Nephron progenitor cell (in vitro differentiated cells): ENCODE measurements around the gene SLC22A15.
A peak's percentile ranks its signal among the peaks of the same experiment; 100 is the strongest.

Source experiments
- DNase-seq: peaks from one replicate; pipeline ENCODE4 v3.0.0; 2021
- H3K27ac Mint-ChIP-seq: 2 replicates; pipeline ENCODE4 v1.8.0; 2021; ENCODE audit warnings: mild to moderate bottlenecking, moderate library complexity, mixed read lengths
- H3K27me3 Mint-ChIP-seq: 2 replicates; pipeline ENCODE4 v1.8.0; 2021; ENCODE audit warnings: mild to moderate bottlenecking, low read depth, mixed read lengths; ENCODE audit not compliant: poor library complexity
- H3K36me3 Mint-ChIP-seq: 2 replicates; pipeline ENCODE4 v1.8.0; 2021; ENCODE audit warnings: low read depth, mixed read lengths
- H3K4me1 Mint-ChIP-seq: 2 replicates; pipeline ENCODE4 v1.8.0; 2021; ENCODE audit warnings: mixed read lengths
- H3K4me3 Mint-ChIP-seq: 2 replicates; pipeline ENCODE4 v1.8.0; 2021; ENCODE audit warnings: mild to moderate bottlenecking, moderate library complexity, mixed read lengths
- H3K9me3 Mint-ChIP-seq: 2 replicates; pipeline ENCODE4 v1.8.0; 2021; ENCODE audit warnings: mild to moderate bottlenecking, moderate library complexity, mixed read lengths
- TF ChIP-seq, protein P1 (sequence below): fragments of 200-600 bp; sonication (generic); IDR thresholded peaks from 2 replicates; pipeline ENCODE4 v1.5.0; 2021; ENCODE audit warnings: antibody characterized with exemption

Gene SLC22A15

DNA sequence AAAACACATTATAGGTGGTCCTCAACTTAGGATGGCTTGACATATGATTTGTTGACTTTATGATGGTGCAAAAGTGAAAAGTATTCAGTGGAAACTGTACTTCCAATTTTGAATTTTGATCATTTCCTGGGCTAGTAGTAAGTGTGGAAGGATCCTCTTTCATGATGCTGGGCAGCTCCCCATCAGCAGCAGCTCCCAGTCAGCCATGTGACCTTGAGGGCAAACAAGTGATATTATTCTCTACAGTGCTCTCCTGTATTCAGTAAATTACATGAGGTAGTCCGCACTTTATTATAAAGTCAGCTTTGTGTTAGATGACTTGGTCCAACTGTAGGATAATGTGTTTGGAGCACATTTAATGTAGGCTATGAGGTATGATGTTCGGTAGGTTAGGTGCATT is 36.4 kb downstream of the SLC22A15 start:
- Mint-ChIP-seq H3K9me3 (no peaks in the 10 kb centered on the region), H3K27ac (no peak overlapping the region), H3K4me1 (no peaks in the 10 kb centered on the region), H3K27me3 (peaks cover 3% of the 10 kb centered on the region), H3K4me3 (no peak overlapping the region), H3K36me3 (no peaks in the 10 kb centered on the region)
- TF ChIP-seq, protein P1, sequence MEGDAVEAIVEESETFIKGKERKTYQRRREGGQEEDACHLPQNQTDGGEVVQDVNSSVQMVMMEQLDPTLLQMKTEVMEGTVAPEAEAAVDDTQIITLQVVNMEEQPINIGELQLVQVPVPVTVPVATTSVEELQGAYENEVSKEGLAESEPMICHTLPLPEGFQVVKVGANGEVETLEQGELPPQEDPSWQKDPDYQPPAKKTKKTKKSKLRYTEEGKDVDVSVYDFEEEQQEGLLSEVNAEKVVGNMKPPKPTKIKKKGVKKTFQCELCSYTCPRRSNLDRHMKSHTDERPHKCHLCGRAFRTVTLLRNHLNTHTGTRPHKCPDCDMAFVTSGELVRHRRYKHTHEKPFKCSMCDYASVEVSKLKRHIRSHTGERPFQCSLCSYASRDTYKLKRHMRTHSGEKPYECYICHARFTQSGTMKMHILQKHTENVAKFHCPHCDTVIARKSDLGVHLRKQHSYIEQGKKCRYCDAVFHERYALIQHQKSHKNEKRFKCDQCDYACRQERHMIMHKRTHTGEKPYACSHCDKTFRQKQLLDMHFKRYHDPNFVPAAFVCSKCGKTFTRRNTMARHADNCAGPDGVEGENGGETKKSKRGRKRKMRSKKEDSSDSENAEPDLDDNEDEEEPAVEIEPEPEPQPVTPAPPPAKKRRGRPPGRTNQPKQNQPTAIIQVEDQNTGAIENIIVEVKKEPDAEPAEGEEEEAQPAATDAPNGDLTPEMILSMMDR, result no peak
- DNase-seq, result no peak

DNA sequence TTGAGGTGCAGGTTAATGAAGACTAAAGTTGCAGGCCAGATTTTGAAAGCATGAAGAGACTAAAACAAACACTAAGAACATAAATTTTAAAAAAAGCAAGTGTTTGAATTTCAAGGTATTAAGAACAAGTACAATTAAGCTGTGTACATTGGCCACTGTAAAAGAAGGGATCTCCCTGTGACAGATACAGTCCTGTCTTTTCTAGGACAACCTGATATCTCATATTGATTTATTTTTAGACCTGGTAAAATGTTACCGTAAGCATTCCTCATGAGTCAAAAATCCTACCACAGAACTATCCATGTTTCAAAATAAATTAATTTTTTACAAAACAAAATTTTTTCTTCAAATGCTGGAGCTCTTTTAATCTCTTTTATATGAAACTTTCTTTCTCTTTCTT is 39.4 kb downstream of the SLC22A15 start:
- H3K4me1 Mint-ChIP-seq, result no peaks in the 10 kb centered on the region
- TF ChIP-seq, protein P1, result no peak
- no peak overlapping the region for H3K4me3 Mint-ChIP-seq
- no peak overlapping the region for H3K27ac Mint-ChIP-seq
- no peaks in the 10 kb centered on the region for H3K9me3 Mint-ChIP-seq
- H3K36me3 Mint-ChIP-seq, result peaks cover 2% of the 10 kb centered on the region
- no peak for DNase-seq
- H3K27me3 Mint-ChIP-seq, result peaks cover 3% of the 10 kb centered on the region

DNA sequence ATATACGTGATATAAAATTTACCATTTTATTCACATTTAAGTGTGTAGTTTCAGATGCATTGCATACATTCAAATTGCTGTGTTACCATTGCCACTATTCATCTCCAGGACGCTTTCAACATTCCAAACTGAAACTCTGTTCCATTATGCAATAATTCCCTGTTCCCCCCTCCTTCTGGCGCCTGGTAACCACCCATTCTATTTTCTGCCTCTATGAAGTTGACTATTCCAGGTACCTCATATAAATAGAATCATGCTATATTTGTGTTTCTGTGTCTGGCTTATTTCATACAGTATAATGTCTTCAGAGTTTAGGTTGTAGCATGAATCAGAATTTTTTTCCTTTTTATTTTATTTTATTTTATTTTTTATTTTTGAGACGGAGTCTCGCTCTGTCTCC is 41.7 kb downstream of the SLC22A15 start:
- Mint-ChIP-seq H3K27me3 (no peaks in the 10 kb centered on the region), H3K36me3 (peaks cover 16% of the 10 kb centered on the region), H3K27ac (no peak overlapping the region), H3K4me1 (no peaks in the 10 kb centered on the region), H3K4me3 (no peak overlapping the region), H3K9me3 (no peaks in the 10 kb centered on the region)
- TF ChIP-seq, protein P1, result no peak
- DNase-seq, result no peak

DNA sequence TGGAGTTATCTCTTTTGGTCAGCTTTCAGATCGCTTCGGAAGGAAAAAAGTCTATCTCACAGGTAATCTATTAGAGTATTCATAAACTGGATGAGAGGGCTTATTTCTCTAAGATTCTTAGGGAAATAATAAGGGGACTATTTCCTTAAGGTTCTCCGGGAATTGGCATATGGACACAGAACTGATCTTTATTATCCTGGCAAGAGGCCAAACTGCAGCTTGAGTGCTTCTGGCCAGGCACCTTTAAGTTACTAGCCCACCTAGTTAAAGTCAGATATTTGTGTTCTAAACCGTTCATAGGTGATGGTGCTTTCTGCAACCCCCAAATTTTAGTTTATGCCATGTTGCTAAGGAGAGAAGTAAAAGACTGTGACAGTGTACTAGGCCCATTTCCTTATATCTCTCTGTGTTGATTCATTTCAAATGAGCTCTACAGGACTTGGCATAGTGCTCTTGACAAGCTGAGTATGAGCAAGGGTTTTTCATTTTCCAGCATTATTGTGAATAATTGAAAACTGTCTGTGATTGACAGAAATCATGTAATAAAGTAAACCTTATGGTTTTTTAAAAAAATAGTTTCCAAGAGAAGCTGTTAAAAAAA is 43.4 kb downstream of the SLC22A15 start:
- H3K27ac Mint-ChIP-seq, result no peak overlapping the region
- TF ChIP-seq, protein P1, result no peak
- no peak overlapping the region for H3K4me3 Mint-ChIP-seq
- peaks cover 16% of the 10 kb centered on the region for H3K36me3 Mint-ChIP-seq
- no peak for DNase-seq
- no peaks in the 10 kb centered on the region for H3K27me3 Mint-ChIP-seq
- H3K4me1 Mint-ChIP-seq, result no peaks in the 10 kb centered on the region
- H3K9me3 Mint-ChIP-seq, result no peaks in the 10 kb centered on the region

DNA sequence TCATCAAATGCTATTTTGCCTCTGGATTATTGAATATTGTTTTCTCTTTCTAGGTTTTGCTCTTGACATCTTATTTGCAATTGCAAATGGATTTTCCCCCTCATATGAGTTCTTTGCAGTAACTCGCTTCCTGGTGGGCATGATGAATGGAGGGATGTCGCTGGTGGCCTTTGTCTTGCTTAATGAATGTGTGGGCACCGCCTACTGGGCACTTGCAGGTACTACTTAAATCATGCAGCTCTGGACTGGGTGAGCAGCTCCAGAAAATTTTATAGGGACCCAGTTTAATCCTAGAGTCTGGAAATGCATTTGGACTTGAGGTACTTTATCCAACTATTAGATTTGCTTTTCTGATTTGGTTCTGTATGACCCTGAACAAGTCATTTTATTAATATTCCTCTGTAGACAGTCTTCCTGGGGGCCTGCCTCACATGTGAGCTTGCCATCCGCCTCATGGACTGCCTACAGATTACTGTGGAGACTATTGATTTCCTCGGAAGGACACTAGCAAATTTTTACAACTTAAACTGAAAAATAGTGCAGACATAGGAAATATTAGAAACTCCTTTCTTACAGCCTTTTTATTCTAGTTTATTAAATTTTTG is 44.5 kb downstream of the SLC22A15 start:
- Mint-ChIP-seq H3K4me3 (no peak overlapping the region), H3K27ac (no peak overlapping the region), H3K27me3 (no peaks in the 10 kb centered on the region), H3K9me3 (no peaks in the 10 kb centered on the region), H3K36me3 (peaks cover 16% of the 10 kb centered on the region), H3K4me1 (no peaks in the 10 kb centered on the region)
- TF ChIP-seq, protein P1, result peak; percentile 57
- DNase-seq, result peak; percentile 50

DNA sequence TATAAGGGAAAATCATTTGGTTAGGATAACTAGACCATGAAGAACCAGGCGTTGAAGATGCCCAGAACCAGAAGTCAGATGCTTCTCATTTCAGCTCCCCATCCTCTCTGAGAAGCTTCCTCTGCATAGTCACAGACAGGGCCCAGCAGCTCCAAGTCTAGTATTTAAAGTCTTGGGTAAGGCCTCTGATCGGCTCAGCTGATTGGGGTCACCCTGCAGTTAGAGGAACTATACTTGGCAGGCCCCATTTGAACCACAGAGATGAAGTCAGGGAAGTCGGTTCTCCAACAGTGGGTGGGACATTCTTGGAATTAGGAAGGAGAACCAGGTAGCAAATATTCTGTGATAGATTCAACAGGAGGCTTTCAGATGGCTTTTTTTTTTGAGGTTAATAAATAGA is 48.3 kb downstream of the SLC22A15 start:
- no peak for DNase-seq
- Mint-ChIP-seq H3K9me3 (no peaks in the 10 kb centered on the region), H3K27ac (no peak overlapping the region), H3K4me1 (no peaks in the 10 kb centered on the region), H3K4me3 (no peak overlapping the region), H3K27me3 (no peaks in the 10 kb centered on the region), H3K36me3 (peaks cover 22% of the 10 kb centered on the region)
- TF ChIP-seq, protein P1, result no peak
